ENCODE results near the gene ZNF644.

- no peak for TF ChIP-seq POLR2A (IDR thresholded peaks at IDR 0.05; ENCODE audit: low read length)
- TF ChIP-seq GATA1 (IDR thresholded peaks at IDR 0.05; ENCODE audit: low read depth, low read length) = no peak
These were observed 58.2 kb downstream of the ZNF644 start for GRCh38 chr1:90963651-90964050.

All from erythroblast (primary cell).